Central memory CD8-positive, alpha-beta T cell (primary cell): ENCODE data around the gene C14orf132.

Source experiments
- ATAC-seq: fragments of 150-1000 bp; cut with Tn5 transposase; replicated peaks from 2 replicates; pipeline ENCODE4 v1.10.0; 2022; ENCODE audit warnings: mild to moderate bottlenecking, moderate FRiP score, moderate number of reproducible peaks; ENCODE audit not compliant: poor library complexity, severe bottlenecking; ENCODE audit errors: extremely low read depth
- DNase-seq, 2 donors: peaks; one replicate each; pipeline ENCODE4 v3.0.0; 2021; ENCODE audit warnings: low spot score in 2 of 2
- H3K27ac Mint-ChIP-seq: one replicate; pipeline ENCODE4 v1.8.0; 2022; ENCODE audit warnings: low read depth, mild to moderate bottlenecking, moderate library complexity, mixed read lengths
- H3K27me3 Mint-ChIP-seq: one replicate; pipeline ENCODE4 v1.8.0; 2022; ENCODE audit warnings: mixed read lengths
- H3K36me3 Mint-ChIP-seq: one replicate; pipeline ENCODE4 v1.8.0; 2022; ENCODE audit warnings: mild to moderate bottlenecking, moderate library complexity, mixed read lengths; ENCODE audit not compliant: insufficient read depth
- H3K4me1 Mint-ChIP-seq: one replicate; pipeline ENCODE4 v1.8.0; 2022; ENCODE audit warnings: mixed read lengths
- H3K4me3 Mint-ChIP-seq: one replicate; pipeline ENCODE4 v1.8.0; 2022; ENCODE audit warnings: mild to moderate bottlenecking, moderate library complexity, mixed read lengths
- H3K9me3 Mint-ChIP-seq: one replicate; pipeline ENCODE4 v1.8.0; 2022; ENCODE audit warnings: mixed read lengths

Gene C14orf132

GRCh38 chr14:96131836-96132235 lies 92.7 kb downstream of the C14orf132 start:
- no peak for DNase-seq
- Mint-ChIP-seq H3K27ac (no peak overlapping the region), H3K36me3 (no peaks in the 10 kb centered on the region), H3K27me3 (peaks cover 67% of the 10 kb centered on the region), H3K4me3 (no peak overlapping the region), H3K4me1 (peaks cover 1% of the 10 kb centered on the region), H3K9me3 (no peaks in the 10 kb centered on the region)
- ATAC-seq, result no peak

GRCh38 chr14:96134508-96134907 lies 95.3 kb downstream of the C14orf132 start:
- Mint-ChIP-seq H3K27me3 (peaks cover 64% of the 10 kb centered on the region), H3K27ac (no peak overlapping the region), H3K9me3 (peaks cover 7% of the 10 kb centered on the region), H3K36me3 (no peaks in the 10 kb centered on the region), H3K4me1 (no peaks in the 10 kb centered on the region), H3K4me3 (no peak overlapping the region)
- DNase-seq, result no peak
- ATAC-seq, result no peak

- Mint-ChIP-seq H3K27me3 (peaks cover 56% of the 10 kb centered on the region), H3K36me3 (no peaks in the 10 kb centered on the region), H3K9me3 (peaks cover 7% of the 10 kb centered on the region), H3K27ac (no peak overlapping the region), H3K4me3 (no peak overlapping the region), H3K4me1 (no peaks in the 10 kb centered on the region)
- DNase-seq (no peak), ATAC-seq (no peak)
These were observed 96.1 kb downstream of the C14orf132 start for GRCh38 chr14:96135285-96135684.

GRCh38 chr14:96136371-96137005 lies 97.3 kb downstream of the C14orf132 start:
- no peak for ATAC-seq

GRCh38 chr14:96138241-96138640 lies 99.1 kb downstream of the C14orf132 start:
- Mint-ChIP-seq H3K4me1 (no peaks in the 10 kb centered on the region), H3K27ac (no peak overlapping the region), H3K9me3 (peaks cover 7% of the 10 kb centered on the region), H3K27me3 (peaks cover 36% of the 10 kb centered on the region), H3K36me3 (no peaks in the 10 kb centered on the region), H3K4me3 (no peak overlapping the region)
- ATAC-seq (no peak), DNase-seq (no peak)

More at GRCh38 chr14:96136371-96137005, 97.3 kb downstream of the C14orf132 start:
- no peaks in the 10 kb centered on the region for H3K36me3 Mint-ChIP-seq
- H3K27ac Mint-ChIP-seq, result no peak overlapping the region
- DNase-seq, result no peak
- no peak overlapping the region for H3K4me3 Mint-ChIP-seq
- peaks cover 7% of the 10 kb centered on the region for H3K9me3 Mint-ChIP-seq
- H3K4me1 Mint-ChIP-seq, result no peaks in the 10 kb centered on the region
- H3K27me3 Mint-ChIP-seq, result peaks cover 46% of the 10 kb centered on the region

GRCh38 chr14:96139169-96139568 lies 100.0 kb downstream of the C14orf132 start:
- Mint-ChIP-seq H3K36me3 (no peaks in the 10 kb centered on the region), H3K27ac (no peak overlapping the region), H3K9me3 (peaks cover 7% of the 10 kb centered on the region), H3K4me1 (no peaks in the 10 kb centered on the region), H3K27me3 (peaks cover 43% of the 10 kb centered on the region), H3K4me3 (no peak overlapping the region)
- DNase-seq, result no peak
- ATAC-seq, result no peak

- Mint-ChIP-seq H3K9me3 (peaks cover 7% of the 10 kb centered on the region), H3K4me3 (no peak overlapping the region), H3K27ac (no peak overlapping the region), H3K36me3 (no peaks in the 10 kb centered on the region), H3K4me1 (no peaks in the 10 kb centered on the region), H3K27me3 (peaks cover 42% of the 10 kb centered on the region)
- DNase-seq (no peak), ATAC-seq (no peak)
These were observed 100.7 kb downstream of the C14orf132 start for GRCh38 chr14:96139879-96140278.

GRCh38 chr14:96140952-96141351 lies 101.8 kb downstream of the C14orf132 start:
- DNase-seq (no peak), ATAC-seq (no peak)
- Mint-ChIP-seq H3K36me3 (no peaks in the 10 kb centered on the region), H3K27ac (no peak overlapping the region), H3K27me3 (peaks cover 40% of the 10 kb centered on the region), H3K4me1 (no peaks in the 10 kb centered on the region), H3K4me3 (no peak overlapping the region), H3K9me3 (peaks cover 7% of the 10 kb centered on the region)
